Activated B cell treated with CpG ODN at 0.5 μM for 24 hours (primary cell): ENCODE results near the gene SYNE2. TPM values are rescaled to one million over a fixed set of nuclear protein-coding genes. Genes with fewer than 3 reads are reported as not detected.
"Not testable (repeated sequence)": the region's sequence is repeated elsewhere in the genome, so short reads cannot be mapped to it uniquely, and the experiment has no call there.

Experiments used
- ATAC-seq: fragments of 200-7000 bp; cut with Tn5 transposase; one replicate; pipeline ENCODE4 v1.10.0; 2021; ENCODE audit warnings: low read depth, mild to moderate bottlenecking, moderate library complexity
- CTCF ChIA-PET: fragments of 350-600 bp; sonication (Branson Sonifier 250); formaldehyde crosslinking; loops from one replicate; lab custom pipeline; 2021; ENCODE audit warnings: antibody characterized with exemption; lab: Charles Lee
- POLR2A ChIA-PET: fragments of 350-600 bp; sonication (Branson Sonifier 250); formaldehyde crosslinking; loops from one replicate; lab custom pipeline; 2021; ENCODE audit warnings: antibody characterized with exemption; lab: Charles Lee
- DNase-seq: peaks from one replicate; pipeline ENCODE4 v3.0.0; 2022
- H3K27ac Mint-ChIP-seq: one replicate; pipeline ENCODE4 v1.8.0; 2020; ENCODE audit warnings: mixed read lengths
- H3K27me3 Mint-ChIP-seq: one replicate; pipeline ENCODE4 v1.8.0; 2021; ENCODE audit warnings: mixed read lengths
- H3K36me3 Mint-ChIP-seq: one replicate; pipeline ENCODE4 v1.8.0; 2021; ENCODE audit warnings: low read depth, mixed read lengths
- H3K4me1 Mint-ChIP-seq: one replicate; pipeline ENCODE4 v1.8.0; 2021; ENCODE audit warnings: mixed read lengths
- H3K4me3 Mint-ChIP-seq: one replicate; pipeline ENCODE4 v1.8.0; 2020; ENCODE audit warnings: mild to moderate bottlenecking, mixed read lengths
- H3K9me3 Mint-ChIP-seq: one replicate; pipeline ENCODE4 v1.8.0; 2020; ENCODE audit warnings: mixed read lengths
- CTCF ChIP-seq: fragments of 200-600 bp; IDR thresholded peaks from one replicate; pipeline ENCODE4 v1.8.0; 2022; ENCODE audit warnings: antibody characterized with exemption, mild to moderate bottlenecking
- intact Hi-C: fragments of 100-400 bp; cut with micrococcal nuclease; formaldehyde crosslinking; loops from one replicate; pipeline ENCODE4 v1.15.1; 2024
- total RNA-seq: library from RNA; stranded (reverse); gene quantifications from 2 replicates; pipeline ENCODE4 v1.2.3, GENCODE V29; 2022

The SYNE2 gene
- total RNA-seq, 1 donor from 2014 or later = 40.1 TPM

GRCh38 chr14:64115401-64115800, 262.6 kb downstream of the SYNE2 start:
- intact Hi-C loops = no loop called here
- H3K36me3 Mint-ChIP-seq = peaks cover 18% of the 10 kb centered on the region
- POLR2A ChIA-PET = no interaction called here
- H3K9me3 Mint-ChIP-seq = no peaks in the 10 kb centered on the region
- H3K4me1 Mint-ChIP-seq = no peaks in the 10 kb centered on the region
- H3K27ac Mint-ChIP-seq = no peak overlapping the region
- no peaks in the 10 kb centered on the region for H3K27me3 Mint-ChIP-seq
- H3K4me3 Mint-ChIP-seq = no peak overlapping the region
- no peak for ATAC-seq
- CTCF ChIA-PET = no interaction called here
- no peak for TF ChIP-seq CTCF
- no peak for DNase-seq

GRCh38 chr14:64117671-64118402, 265.0 kb downstream of the SYNE2 start:
- peaks cover 29% of the 10 kb centered on the region for H3K36me3 Mint-ChIP-seq
- no peak for ATAC-seq
- H3K9me3 Mint-ChIP-seq = no peaks in the 10 kb centered on the region
- POLR2A ChIA-PET = interaction anchor here (0.5 kb wide), 1 partner anchor 100 kb away, joined by 7 read pairs; no protein-coding TSS in a partner anchor
- CTCF ChIA-PET = no interaction called here
- intact Hi-C loops = no loop called here
- no peak for TF ChIP-seq CTCF
- H3K27ac Mint-ChIP-seq = no peak overlapping the region
- no peaks in the 10 kb centered on the region for H3K4me1 Mint-ChIP-seq
- no peak overlapping the region for H3K4me3 Mint-ChIP-seq
- no peaks in the 10 kb centered on the region for H3K27me3 Mint-ChIP-seq
- DNase-seq = no peak

- H3K9me3 Mint-ChIP-seq, H3K27ac Mint-ChIP-seq, H3K27me3 Mint-ChIP-seq, DNase-seq, ATAC-seq, CTCF ChIA-PET, H3K4me3 Mint-ChIP-seq, H3K4me1 Mint-ChIP-seq, intact Hi-C loops: not testable (repeated sequence)
- peaks cover 32% of the 10 kb centered on the region for H3K36me3 Mint-ChIP-seq
- POLR2A ChIA-PET = interaction anchor here (0.5 kb wide), 1 partner anchor 101 kb away, joined by 7 read pairs; no protein-coding TSS in a partner anchor
These were observed 265.6 kb downstream of the SYNE2 start for GRCh38 chr14:64118403-64118742.

- Mint-ChIP-seq H3K9me3 (no peaks in the 10 kb centered on the region), H3K27me3 (no peaks in the 10 kb centered on the region), H3K4me3 (no peak overlapping the region), H3K4me1 (no peaks in the 10 kb centered on the region), H3K27ac (no peak overlapping the region), H3K36me3 (peaks cover 33% of the 10 kb centered on the region)
- ChIA-PET CTCF (no interaction called here), POLR2A (no interaction called here)
- intact Hi-C loops = no loop called here
- TF ChIP-seq CTCF = no peak
- no peak for DNase-seq
- no peak for ATAC-seq
These were observed 266.1 kb downstream of the SYNE2 start for GRCh38 chr14:64118892-64119291.

GRCh38 chr14:64119500-64119899, 266.7 kb downstream of the SYNE2 start:
- CTCF ChIA-PET = no interaction called here
- Mint-ChIP-seq H3K4me1 (no peaks in the 10 kb centered on the region), H3K27me3 (no peaks in the 10 kb centered on the region), H3K36me3 (peaks cover 33% of the 10 kb centered on the region), H3K9me3 (no peaks in the 10 kb centered on the region), H3K27ac (no peak overlapping the region), H3K4me3 (no peak overlapping the region)
- intact Hi-C loops = no loop called here
- ATAC-seq = no peak
- TF ChIP-seq CTCF = no peak
- DNase-seq = no peak
- POLR2A ChIA-PET = no interaction called here
